AG10803 (cell line): Measurements from ENCODE around the gene MAP3K12.

ENCODE experiments used
- DNase-seq: peaks from one replicate; pipeline ENCODE4 v3.0.0; 2010; ENCODE audit warnings: low read depth
- H3K4me3 ChIP-seq: 2 replicates; pipeline ENCODE4 v1.5.1; 2011; ENCODE audit warnings: mild to moderate bottlenecking, low read length, control low read depth
- TF ChIP-seq, protein P1 (sequence below): conservative IDR thresholded peaks from 2 replicates; pipeline ENCODE4 v1.5.1; 2011; ENCODE audit warnings: mild to moderate bottlenecking, low read length, control low read depth, inconsistent platforms

MAP3K12 gene

DNA sequence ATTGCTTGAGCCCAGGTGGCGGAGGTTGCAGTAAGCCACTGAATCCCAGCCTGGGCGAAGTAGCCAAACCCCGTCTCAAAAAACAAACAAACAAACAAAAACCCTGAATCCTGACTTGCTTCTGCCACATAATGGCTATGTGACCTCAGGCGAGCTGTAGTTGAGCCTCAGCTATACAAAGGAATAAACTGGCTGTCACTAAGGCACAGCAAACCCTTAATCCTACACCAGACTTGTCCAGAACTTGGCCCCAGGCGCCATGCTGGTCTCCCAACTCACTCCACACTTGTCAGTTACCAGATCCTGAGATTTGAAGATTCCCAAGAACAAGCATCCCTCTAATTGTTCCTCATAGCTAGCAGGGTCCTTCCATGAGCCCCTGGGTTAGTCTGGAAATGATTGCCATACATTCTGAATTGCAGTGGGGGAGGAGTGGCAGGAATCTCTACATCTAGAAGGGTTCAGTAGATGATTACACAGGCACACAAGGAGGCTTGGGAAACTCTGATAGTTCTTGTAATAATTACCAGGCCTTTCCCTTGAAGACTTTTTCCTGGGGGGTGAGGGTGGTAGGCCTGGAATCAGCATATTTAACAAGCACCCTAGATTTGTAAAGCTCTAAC, 9.9 kb downstream of the MAP3K12 start:
- TF ChIP-seq, protein P1, sequence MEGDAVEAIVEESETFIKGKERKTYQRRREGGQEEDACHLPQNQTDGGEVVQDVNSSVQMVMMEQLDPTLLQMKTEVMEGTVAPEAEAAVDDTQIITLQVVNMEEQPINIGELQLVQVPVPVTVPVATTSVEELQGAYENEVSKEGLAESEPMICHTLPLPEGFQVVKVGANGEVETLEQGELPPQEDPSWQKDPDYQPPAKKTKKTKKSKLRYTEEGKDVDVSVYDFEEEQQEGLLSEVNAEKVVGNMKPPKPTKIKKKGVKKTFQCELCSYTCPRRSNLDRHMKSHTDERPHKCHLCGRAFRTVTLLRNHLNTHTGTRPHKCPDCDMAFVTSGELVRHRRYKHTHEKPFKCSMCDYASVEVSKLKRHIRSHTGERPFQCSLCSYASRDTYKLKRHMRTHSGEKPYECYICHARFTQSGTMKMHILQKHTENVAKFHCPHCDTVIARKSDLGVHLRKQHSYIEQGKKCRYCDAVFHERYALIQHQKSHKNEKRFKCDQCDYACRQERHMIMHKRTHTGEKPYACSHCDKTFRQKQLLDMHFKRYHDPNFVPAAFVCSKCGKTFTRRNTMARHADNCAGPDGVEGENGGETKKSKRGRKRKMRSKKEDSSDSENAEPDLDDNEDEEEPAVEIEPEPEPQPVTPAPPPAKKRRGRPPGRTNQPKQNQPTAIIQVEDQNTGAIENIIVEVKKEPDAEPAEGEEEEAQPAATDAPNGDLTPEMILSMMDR: no peak
- no peak for DNase-seq
- H3K4me3 ChIP-seq: no peak overlapping the region

DNA sequence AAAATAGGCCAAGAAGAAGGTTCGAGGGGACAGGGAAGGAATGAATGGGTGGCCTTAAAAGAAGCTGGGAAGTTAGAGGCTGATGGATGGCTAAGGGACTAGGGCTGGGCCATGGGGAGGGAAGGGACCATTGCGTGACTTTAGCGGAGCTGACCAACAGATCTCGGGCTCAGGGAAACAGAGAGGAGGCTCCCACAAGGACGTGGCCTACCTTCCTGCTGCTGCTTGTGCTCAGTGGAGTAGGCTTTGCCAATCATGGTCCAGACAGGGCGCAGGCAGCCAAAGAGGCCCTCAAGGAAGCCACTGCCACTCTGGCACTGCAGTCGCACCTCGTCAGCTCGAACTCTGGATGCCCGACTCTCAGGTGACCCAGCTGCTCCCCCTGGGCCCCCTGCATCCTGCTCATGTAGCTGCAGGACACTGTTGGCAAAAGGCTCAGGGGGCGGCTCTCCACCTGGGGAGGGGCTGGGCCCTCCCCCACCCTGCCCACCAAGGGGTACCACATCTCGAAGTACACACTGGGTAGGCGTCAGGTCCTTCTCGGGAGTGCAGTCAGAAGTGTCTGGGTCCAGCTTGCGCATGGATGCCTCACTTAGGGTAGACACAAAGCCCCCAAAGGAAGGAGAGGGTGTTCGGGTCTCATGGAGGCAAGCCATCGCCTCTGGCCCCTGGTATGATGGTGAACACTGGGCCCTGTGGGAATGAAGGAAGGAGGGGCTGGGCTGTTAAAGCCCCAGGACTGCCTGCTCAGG, 12.3 kb downstream of the MAP3K12 start:
- no peak overlapping the region for H3K4me3 ChIP-seq
- TF ChIP-seq, protein P1: no peak
- DNase-seq: no peak

DNA sequence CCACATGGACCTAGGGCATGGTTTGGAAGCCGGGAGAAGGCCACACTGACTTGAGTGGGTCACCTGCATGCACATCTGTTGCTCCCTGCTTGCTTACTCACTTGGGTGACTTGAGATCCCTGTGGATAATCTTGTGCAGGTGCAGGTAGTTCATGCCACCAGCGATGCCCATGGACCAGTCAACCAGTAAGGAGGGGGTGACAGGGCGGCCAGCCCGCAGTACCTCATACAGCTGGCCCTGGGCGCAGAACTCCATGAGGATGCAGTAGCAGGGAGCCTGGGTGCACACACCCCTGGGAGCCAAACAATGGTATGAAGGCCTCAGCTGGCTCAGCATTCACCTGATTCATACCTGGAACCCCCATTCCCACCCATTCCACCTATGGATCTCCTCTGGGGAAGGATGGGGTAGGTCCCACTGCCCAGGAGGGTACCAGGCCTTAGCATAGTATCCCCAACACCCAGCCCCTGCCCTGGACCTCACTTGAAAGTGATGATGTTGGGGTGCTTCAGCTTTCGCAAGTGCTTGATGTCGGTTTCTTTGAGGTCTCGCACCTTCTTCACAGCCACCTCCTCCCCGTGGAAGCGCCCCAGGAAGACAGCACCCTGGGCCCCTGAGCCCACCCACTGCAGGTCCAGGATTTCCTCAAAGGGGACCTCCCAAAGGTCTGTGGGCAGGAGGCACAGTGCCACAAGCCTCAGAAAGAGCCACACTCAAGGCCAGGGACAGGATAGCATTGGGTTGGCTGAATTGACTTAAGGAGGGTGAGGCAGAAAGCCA, 13.1 kb downstream of the MAP3K12 start:
- TF ChIP-seq, protein P1: no peak
- no peak overlapping the region for H3K4me3 ChIP-seq
- no peak for DNase-seq

DNA sequence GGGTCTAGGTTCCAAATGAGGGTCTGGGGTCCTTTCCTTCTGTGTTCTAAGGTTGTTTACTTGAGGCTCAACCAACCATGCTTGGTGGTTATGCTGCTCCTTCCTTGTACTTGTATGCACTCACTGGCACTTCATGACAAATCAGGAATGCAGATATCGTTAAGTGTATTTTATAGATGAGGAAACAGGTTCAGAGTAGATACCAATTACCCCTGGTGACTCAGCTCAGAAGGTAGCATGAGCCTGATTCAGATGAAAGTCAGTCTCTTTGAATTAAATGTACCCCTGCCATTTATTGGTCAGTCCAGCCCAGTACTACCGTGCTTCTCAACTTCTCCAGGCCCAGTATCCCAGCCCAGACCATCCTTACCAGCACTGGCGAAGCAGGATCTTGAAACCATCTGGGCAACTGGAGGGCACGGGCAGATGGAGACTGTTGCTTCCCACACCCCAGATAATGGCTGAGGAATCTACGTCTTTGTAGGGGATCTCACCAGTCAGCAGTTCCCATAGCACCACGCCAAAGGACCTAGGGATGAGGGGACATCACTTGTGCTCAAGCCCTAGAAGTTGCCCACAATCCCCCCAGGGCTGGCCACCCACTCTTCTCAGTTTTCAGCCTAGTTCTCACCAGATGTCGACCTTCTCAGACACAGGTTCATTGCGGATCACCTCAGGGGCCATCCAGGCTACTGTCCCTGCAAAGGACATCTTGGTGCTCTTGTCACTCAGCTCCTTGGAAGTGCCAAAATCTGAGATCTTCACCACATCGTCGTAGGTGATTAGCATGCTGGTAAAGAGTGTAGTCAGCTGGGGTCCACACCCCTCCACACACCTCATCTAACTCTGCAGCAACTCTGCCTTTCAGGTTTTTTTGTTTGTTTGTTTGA, 14.3 kb downstream of the MAP3K12 start:
- H3K4me3 ChIP-seq: no peak overlapping the region
- TF ChIP-seq, protein P1: no peak
- DNase-seq: no peak

GRCh38 chr12:53483979-53484377, 15.3 kb downstream of the MAP3K12 start:
- H3K4me3 ChIP-seq: no peak overlapping the region
- TF ChIP-seq, protein P1: no peak

DNA sequence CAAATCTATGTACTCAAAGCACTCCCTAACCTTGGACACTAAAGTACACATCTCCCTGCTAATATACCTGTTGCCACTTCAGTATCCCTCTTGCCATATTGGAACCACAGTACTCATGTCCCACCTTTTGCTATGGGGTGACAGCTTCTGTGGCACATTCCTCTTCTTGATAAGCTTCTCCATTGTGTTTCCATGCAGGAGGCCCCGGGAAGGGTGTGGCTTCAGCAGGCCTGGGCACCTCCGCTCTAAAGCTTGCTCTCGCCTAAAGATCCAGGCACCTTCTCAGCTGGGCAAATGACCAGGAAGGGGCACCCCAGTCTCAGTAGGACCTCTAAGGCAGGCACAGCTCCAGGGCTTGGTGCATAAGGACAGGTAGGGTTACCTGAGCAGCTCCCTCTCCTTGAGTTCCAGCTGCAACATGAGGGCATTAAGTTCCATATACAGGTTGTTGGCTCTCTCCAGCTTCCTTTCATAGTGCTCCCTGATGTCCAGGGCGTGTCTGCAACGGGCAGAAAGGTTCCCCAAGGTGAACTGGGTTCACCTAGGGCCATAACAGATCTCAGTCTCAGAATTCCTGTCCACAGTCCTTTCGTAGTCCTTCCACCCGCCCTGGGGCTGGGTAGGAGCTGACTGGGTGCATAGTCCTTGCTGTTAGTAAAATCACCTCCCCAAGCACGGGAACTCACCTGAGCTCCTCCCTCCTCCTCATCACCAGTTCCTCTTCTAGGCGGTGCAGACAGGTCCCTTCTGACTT, 15.9 kb downstream of the MAP3K12 start:
- H3K4me3 ChIP-seq: no peak overlapping the region
- no peak for DNase-seq
- TF ChIP-seq, protein P1: no peak

More at GRCh38 chr12:53483979-53484377, 15.3 kb downstream of the MAP3K12 start:
- no peak for DNase-seq
